HS-5 (cell line): ENCODE measurements around the gene BTBD6.

Experiments
- DNase-seq: peaks from one replicate; pipeline ENCODE4 v3.0.0-alpha.2; 2012; ENCODE audit warnings: low read depth

The BTBD6 gene

GRCh38 chr14:105229099-105229655 lies 19.2 kb upstream of the BTBD6 start:
- no peak for DNase-seq

- no peak for DNase-seq
These were observed 7.3 kb upstream of the BTBD6 start for GRCh38 chr14:105240811-105241576.

- no peak for DNase-seq
These were observed 6.7 kb upstream of the BTBD6 start for GRCh38 chr14:105241641-105242040.

- no peak for DNase-seq
These were observed 4.0 kb upstream of the BTBD6 start for GRCh38 chr14:105244334-105244733.

GRCh38 chr14:105247026-105247425 lies 1.3 kb upstream of the BTBD6 start:
- DNase-seq: no peak

GRCh38 chr14:105247715-105248367 lies 492 bp upstream of the BTBD6 start:
- no peak for DNase-seq

GRCh38 chr14:105249182-105250007 lies 1.1 kb downstream of the BTBD6 start:
- DNase-seq: no peak

- no peak for DNase-seq
These were observed 1.7 kb downstream of the BTBD6 start for GRCh38 chr14:105250008-105250366.

- DNase-seq: no peak
These were observed 2.7 kb downstream of the BTBD6 start for GRCh38 chr14:105250986-105251385.

- DNase-seq: no peak
These were observed 3.6 kb downstream of the BTBD6 start for GRCh38 chr14:105251920-105252319.

GRCh38 chr14:105252552-105253328 lies 4.4 kb downstream of the BTBD6 start:
- no peak for DNase-seq

- DNase-seq: no peak
These were observed 5.0 kb downstream of the BTBD6 start for GRCh38 chr14:105253329-105253682.

GRCh38 chr14:105255021-105255507 lies 6.7 kb downstream of the BTBD6 start:
- no peak for DNase-seq

- DNase-seq: no peak
These were observed 8.1 kb downstream of the BTBD6 start for GRCh38 chr14:105256292-105256960.

GRCh38 chr14:105257464-105257863 lies 9.1 kb downstream of the BTBD6 start:
- no peak for DNase-seq

- no peak for DNase-seq
These were observed 10.5 kb downstream of the BTBD6 start for GRCh38 chr14:105258846-105259245.

GRCh38 chr14:105260959-105261358 lies 12.6 kb downstream of the BTBD6 start:
- no peak for DNase-seq

GRCh38 chr14:105261781-105262180 lies 13.4 kb downstream of the BTBD6 start:
- DNase-seq: no peak

GRCh38 chr14:105267820-105268548 lies 19.7 kb downstream of the BTBD6 start:
- no peak for DNase-seq

- no peak for DNase-seq
These were observed 20.5 kb downstream of the BTBD6 start for GRCh38 chr14:105268736-105269354.
